GM19468 (cell line): ENCODE results near the gene CRY2.

ENCODE experiments used
- ATAC-seq: cut with Tn5 transposase; IDR thresholded peaks from one replicate; pipeline ENCODE4 v1.9.1; 2021; ENCODE audit warnings: mild to moderate bottlenecking, moderate library complexity, moderate number of reproducible peaks; ENCODE audit not compliant: unreplicated experiment; ENCODE audit errors: extremely low read depth

The CRY2 gene

DNA sequence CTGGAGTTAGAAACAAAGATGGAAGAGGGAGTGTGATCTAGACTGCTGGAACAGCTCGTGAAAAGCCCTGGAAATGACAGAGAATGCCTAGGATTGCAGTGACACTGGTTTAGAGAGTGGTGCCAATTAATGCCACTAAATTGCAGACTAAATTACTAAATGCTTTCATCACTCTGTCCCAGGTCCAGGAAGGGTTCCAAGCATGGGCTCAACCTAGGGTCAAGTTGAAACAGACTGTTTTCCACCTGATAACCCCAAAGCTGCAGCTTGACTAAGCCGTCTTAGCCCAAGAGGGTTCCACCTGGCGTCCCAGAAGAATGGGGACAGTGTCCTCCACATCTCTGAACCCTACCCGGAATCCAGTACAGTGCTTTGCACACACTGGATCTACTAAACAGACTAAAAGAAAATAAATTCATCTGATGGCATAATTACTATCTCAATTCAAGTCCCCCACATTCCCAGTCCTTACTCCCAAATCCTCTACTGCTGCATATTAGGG is 1.1 kb upstream of the CRY2 start:
- no peak for ATAC-seq

DNA sequence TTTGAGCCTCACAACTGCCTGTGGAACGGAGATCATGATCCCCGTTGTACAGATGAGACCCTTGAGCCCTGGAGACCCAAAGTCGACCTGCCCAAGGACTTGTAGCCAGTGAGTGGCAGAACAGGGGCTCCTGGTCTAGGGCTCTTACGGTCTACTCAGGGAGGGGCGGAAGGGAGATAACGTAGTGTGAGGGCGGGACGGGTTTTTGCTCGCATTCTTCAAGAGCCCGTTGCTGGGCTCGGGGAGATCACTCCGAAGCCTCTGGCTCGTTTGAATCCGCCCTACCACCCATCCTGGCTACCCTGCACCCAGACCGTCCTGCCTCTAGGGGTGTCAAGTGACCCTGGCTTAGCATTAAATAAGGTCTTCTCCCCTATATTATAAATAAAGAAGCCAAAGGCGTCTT is 639 bp downstream of the CRY2 start:
- no peak for ATAC-seq

DNA sequence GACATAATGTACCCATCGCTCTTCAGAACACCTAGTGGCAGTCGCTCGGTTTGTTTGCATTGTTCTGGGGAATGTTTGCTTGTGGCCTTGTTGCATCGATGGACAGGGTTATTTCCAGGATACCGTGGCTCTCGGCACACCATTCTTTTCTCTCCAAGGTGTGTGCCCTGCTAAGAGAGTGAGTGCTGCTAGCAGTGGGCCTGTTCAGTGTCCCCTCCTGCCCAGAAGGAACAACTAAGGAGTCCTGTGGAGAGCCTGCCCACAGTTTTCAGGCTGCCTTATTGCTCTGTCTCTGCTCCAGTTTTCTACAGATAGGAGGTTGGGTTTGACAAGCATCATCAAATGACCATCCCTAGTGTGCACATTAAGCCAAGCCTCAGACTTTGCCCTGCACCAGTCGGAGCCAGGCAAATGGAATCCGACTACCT is 1.4 kb downstream of the CRY2 start:
- ATAC-seq = no peak

DNA sequence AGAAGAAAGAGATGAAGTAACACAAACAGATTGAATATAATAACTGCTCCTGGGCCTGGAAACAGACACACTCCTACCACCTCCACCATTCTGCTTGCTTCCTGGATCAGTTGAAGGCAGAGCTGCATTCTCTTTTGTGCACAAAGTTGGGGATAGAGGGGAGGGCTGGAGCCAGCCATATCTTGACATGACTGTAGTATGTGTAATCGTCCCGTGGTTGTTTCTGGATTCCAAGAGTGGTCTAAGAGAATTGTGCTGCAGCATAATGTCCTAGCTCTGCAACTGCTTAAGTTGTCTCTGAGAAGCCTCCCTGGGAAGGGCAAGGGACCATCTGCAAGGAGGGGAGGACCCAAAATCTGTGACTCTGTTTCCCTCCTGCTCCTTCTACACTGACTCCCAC is 3.2 kb downstream of the CRY2 start:
- no peak for ATAC-seq

DNA sequence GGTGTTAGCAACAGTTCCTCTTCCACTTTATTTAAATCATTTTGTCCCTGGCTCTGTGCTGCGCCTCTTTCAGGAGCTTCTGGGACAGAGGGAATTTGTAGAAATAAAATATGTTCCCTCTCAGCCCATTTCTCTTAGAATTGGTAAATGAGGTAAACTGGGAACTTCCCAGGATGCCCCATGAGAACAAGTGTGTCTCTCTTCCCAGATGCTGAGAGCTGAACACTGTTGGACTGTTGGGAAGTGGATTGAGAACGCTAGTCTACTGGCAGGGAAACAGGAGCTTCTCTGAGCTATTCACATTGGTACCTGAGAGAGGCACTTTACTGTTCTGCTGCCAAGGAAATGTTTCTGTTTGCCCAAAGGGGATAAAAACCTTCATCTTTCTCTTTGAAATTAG is 4.0 kb downstream of the CRY2 start:
- ATAC-seq = no peak

DNA sequence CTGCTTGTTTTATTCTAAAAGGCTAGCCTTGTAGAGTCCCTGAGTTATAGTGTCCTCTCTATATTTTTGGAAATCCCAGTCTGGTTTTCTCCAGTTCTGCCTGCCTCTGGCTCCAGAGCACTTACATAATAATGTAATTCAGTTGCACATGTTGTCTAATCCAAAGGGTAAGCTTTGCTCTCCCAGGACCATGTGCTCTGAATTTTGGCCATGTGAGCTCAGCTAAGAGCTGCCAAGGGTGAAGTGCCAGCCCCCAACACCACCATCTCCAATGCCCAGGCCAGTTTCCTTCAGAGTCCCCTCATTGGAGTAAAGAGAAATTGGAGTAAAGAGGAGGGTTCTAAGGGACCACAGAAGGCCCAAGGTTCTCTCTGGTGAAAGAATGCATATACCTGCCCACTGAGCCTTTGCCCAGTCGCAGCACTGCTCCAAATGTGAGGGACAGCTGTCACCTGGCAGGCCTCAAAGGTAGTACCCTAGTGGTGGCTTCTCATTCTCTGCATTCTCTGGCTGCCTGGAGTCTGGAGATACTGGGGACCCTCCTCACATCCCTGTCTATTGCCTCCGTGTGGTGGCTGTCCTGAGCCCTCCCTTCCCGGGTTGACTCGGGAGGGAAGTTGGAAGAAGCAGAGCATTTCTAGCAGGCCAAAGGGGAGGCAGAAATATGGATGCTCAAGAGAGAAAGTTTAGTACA is 4.9 kb downstream of the CRY2 start:
- no peak for ATAC-seq

DNA sequence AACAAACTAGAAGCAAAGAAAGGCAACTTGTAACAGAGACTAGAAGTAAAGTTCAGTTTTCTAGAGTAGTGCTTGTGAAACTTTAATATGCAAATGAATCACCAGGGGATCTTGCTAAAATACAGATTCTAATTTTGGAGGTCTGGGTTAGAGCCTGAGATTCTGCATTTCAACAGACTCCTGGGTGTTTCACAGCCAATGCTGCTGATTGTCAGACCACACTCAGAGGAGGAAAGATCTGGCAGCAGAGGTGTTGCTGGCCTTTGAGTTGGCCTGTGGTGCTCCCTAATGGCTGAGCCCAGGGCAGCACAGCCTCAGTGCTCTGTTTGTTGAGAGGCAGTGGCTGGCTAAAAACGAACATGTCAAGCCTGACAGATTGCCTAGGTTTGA is 5.4 kb downstream of the CRY2 start:
- no peak for ATAC-seq

DNA sequence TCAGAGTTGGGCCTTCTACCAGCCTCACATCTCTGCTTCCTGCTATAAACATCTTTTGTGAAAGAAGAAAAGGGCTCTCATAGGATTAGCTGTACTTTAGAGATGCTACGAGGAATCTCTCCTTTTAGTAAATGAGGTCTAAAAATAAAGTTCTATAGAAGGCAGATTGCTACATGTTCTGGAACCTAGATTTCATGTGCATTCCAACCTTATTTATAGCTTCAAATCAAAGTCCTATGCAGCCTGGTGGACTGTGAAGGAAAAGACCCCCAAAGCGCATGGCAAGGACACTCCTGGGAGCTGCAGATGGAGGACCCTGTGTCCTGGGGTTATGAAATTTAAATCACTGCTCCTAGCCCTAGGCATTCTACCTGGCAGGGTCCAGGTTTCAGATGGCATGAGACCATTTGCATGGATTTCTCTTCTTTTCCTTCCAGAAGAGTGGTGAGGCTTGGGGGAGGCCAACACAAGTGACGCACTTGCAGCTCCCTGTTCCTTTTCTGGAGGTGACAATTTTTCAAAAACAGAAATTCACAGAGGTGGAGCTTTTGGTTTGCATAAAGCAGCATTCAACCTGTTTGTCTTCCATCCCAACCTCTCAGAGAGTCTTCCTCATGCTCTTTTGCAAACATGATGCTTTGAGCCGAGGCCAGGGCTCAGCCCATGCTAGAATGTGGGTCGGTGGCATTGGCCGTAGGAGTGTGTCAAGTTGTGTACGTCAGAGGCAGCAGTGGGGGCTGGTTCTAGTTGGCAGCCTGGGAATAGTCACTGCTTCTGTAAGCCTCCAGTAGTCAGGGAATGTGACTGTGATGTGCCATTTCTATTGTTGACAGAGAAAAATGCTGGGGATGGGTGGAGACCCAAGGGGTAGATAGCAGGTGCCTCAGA is 6.3 kb downstream of the CRY2 start:
- no peak for ATAC-seq

DNA sequence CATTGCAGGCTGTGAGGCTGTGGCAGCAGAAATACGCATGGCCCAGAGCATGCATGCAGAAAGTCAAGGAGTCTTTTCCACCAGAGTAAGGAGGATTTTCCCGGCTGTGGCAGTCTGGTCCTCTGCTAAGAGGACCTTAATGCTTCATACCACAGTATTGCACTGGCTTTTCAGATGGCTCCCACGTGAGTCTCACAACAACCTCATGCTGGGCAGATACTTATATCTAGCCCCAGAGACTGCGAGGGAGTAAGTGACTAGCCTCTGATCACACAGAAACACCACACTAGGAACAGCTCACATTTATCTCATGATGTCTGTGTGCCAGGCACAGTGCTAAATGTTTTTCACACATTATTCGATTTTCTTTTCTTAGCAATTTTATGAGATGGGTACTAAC is 8.0 kb downstream of the CRY2 start:
- ATAC-seq = no peak

DNA sequence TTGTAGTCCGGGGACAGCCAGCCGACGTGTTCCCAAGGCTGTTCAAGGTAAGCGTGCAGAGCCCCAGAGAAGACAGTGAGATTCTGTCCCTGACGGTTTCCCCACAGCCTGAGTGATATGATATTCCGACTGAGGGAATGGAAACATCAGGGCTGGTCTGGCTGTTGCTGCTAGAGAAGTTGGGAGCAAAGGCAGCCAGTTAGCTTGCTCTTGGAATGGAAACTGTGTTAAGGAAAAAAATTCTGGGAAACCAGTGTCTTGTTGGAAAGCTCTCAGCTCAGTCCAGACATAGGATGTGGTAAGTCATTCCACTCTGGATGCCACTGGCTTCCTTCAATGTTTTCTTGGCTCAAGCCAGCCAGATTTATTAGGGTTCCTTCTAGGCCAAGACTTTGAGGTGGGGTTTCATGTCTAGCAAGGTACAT is 8.8 kb downstream of the CRY2 start:
- no peak for ATAC-seq

DNA sequence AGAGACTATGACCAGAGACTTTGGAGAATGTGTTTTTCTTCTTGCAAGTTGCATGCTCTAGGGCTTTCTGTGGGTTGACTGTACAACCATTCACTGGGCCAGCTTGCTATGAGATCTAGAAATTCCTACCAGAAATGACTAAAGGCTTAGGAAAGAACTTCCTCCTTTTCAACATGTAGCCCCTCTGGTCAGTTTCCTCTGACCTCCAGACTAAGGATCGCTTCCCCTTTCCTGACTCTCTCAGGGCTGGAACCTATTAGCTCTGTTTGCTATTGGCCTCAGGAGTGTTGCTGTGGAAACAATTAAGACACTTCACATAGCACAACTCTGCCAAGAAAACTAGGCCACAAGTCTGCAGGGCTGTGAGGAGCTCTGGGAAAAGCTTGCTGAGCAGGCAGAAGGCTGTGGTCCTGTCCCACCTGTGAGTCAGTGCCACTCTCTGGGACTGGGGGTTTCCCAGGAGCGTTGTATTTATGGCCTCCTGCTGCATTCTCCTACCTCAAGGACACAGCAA is 10.7 kb downstream of the CRY2 start:
- ATAC-seq = no peak

DNA sequence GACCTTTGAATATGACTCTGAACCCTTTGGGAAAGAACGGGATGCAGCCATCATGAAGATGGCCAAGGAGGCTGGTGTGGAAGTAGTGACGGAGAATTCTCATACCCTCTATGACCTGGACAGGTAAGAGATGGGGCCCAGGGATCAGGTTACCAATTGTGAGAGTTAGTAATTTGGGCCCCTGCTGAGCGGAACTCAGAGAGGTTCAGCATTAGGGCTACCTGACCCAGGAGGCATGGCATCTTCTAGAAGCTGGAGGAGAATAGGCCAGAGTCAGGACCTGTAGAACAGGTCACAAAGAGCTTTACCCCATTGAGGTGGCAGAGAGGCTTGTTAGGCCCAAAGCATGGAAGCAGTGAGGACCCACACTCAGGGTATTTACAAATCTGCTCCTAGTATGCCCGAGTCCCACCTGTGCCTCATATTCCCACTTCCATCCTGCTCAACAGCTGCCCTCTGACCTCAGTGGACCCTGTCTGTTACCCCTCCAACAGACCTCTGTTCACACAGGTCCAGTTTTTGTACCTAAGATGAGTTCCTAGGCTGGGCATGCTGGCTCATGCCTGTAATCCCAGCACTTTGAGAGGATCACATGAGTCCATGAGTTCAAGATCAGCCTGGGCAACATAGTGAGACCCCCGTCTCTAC is 11.6 kb downstream of the CRY2 start:
- ATAC-seq = no peak

DNA sequence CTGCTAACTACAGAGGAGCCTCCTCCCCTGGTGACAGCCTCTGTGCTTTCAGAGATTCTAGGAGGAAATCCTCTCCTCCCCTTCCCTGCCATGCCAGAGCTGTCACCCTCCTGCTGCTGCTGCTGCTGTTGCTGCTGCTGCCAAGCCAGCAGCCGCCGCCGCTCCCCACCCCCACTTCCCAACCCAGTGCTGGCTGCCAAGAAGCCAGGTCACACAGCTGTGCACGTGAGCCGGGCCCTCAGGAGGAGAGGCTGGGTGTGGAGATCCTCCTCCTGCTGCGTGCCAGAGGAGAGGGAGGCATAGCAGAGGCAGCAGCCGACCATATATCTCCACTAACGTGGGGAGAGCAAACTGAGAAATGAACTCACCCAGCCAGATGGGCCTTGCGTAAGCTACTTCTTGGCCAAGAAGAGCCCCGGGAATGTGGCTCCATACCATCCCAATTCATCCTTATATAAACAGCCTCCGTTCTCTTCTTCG is 12.4 kb downstream of the CRY2 start:
- ATAC-seq = no peak

DNA sequence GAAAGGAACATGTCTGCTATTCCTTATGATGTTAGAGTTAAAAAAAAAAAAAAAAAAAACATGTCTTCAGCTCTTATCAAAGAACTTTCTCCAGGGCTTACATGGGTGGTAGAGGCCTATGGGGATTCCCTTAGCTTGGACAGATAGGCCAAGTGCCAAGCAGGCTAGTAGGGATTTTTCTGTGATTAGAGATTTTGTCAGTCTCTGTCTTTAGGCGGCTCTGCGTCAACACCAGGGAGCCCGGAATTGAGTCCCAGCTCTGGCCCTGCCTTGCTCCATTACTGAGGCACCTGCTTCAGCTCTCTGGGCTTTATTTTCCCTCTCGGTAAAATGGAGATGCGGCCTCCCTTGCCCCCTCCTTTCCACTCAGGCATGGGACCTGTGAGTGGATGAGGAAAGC is 13.1 kb downstream of the CRY2 start:
- no peak for ATAC-seq

DNA sequence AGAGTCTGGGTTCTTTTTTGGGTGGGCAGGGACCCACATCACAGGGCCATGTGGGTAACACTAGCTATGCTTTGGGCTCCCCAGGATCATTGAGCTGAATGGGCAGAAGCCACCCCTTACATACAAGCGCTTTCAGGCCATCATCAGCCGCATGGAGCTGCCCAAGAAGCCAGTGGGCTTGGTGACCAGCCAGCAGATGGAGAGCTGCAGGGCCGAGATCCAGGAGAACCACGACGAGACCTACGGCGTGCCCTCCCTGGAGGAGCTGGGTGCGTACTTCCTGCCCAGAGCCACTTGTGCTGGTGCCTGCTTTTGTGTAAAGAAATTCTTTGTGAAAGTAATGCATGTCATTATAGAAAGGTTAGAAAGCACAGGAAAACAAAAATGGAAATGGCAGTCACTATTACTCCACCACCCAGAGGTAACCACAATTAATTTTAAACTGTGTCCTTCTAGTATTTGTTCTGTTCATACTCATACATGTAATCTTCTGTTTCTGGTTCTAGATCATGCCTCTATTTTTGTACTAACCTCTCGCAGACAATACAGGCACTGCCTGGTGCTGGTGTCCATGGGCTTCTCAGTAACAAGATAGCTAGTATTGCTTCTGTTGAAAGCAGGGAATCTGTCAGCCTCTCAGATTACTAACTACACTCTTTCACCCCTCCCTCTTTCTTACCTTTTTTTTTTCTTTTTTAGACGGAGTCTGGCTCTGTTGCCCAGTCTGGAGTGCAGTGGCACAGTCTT is 13.7 kb downstream of the CRY2 start:
- ATAC-seq = no peak

DNA sequence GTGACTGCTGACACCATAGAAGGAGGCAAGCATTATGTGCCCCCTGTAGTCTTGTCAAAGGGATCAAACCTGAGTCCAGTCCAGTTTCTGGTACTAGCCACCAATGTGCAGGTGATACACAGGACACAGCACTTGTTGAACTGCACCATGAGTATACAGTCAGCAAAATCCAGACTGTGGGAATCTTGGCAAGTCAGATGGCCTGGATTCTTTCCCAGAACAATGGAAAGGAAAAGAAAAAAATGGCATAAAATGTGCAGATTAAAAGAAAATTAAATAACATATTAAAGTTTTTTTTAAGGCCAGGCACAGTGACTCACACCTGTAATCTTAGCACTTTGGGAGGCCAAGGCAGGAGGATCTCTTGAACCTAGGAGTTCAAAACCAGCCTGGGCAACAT is 16.8 kb downstream of the CRY2 start:
- ATAC-seq = no peak

DNA sequence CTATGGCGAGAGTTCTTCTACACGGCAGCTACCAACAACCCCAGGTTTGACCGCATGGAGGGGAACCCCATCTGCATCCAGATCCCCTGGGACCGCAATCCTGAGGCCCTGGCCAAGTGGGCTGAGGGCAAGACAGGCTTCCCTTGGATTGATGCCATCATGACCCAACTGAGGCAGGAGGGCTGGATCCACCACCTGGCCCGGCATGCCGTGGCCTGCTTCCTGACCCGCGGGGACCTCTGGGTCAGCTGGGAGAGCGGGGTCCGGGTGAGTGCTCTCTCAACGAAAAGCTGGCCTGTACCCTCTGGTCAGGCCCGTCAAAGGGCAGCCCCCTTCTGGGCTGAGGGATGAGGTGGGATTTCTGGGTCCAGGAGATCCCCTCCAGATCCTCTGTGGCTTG is 22.3 kb downstream of the CRY2 start:
- no peak for ATAC-seq

DNA sequence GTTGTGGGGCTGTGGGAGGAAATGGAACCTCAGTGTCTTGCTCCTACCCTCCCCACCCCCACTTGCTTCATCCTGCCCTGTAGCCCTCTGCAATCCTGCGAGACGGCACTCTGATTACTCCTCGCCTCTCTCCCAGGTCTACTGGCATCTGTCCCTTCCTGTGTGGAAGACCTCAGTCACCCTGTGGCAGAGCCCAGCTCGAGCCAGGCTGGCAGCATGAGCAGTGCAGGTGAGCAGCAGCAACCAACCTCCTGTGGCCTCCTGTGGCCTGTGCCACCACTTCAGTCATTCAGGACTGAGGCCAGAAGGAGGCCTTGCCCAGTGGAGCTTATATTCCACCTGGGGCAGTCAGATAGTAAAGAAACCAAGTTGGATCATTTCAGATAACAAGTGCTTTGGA is 23.4 kb downstream of the CRY2 start:
- no peak for ATAC-seq

DNA sequence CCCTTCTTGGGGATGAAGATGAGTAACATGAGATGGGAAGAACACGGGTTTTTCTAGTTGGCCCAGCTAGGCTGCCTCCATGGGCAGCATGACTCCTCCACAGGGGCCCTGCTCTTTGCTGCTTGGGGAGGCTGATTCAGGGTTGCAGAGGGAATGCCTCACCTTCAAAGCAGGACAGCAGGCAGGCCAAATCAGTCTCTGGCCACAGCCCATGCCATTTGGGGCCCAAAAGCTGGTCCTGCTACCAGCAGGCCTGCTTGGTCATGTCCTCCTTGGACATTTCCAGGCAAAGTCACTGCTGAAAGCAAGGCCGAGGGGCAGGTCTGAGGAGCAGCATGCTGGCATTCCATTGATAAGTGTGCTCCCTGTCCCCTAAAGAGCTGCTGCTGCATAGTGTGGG is 24.4 kb downstream of the CRY2 start:
- no peak for ATAC-seq
